HG02981 (cell line): ENCODE results near the gene SLC22A14.
"Not testable (repeated sequence)": the region's sequence is repeated elsewhere in the genome, so short reads cannot be mapped to it uniquely, and the experiment has no call there.

Experiments used
- ATAC-seq: cut with Tn5 transposase; IDR thresholded peaks from one replicate; pipeline ENCODE4 v1.9.1; 2021; ENCODE audit warnings: mild to moderate bottlenecking, moderate library complexity; ENCODE audit not compliant: unreplicated experiment

The SLC22A14 gene

DNA sequence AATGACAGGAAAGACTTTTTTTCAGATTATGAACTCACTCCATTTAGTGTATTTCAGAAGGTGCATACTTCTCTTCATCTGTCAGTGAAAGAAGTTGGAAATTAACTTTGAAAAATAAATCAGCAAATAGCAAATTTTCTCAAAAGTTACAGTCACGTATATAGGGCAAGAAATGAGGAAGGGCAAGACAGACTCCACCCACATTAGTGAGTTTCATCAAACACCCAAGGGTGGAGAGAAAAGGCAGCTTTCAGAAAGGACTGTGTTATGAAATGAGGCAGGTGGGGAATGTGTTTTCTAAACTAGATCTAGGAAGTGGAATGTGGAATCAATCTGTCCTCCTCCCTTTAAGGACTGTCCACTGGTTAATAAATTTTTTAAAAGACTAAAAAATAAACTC is 13.6 kb upstream of the SLC22A14 start:
- ATAC-seq, result no peak

DNA sequence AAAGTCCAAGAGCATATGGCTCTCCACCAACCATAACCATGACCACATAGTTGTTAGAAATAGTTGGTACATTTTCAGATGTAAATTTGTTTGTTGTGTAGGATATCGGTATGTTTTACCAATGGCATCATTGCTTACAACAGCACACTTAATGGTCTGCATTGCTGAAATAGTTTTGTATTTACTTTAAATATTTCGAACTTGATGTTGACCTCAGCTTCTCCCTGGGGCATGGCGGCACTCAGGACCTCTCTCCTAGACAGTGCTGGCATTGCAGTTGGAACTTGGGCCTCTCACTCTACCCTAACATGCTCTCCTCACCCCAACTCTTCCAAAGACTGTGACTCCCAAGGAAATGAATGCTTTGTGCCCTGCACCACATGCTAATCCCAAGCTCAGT is 11.5 kb upstream of the SLC22A14 start:
- no peak for ATAC-seq

DNA sequence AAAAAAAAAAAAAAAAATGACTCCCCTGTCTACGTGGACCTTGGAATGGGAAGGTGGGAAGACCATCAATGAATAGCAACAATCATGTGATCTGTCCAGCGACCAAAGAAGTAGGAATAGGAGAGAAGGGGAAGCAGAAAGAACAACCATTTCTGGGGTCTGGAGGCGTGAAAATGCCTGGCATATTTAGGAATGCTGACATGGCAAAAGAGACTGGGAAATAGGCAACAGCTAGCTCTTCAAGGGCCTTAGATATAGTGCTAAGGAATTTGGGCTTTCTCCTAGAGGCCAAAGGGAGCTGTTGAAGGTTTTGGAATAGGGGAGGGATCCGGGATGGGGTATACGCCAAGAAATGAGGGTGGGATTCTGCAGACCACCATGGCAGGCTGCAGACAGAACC is 10.5 kb upstream of the SLC22A14 start:
- ATAC-seq, result no peak

DNA sequence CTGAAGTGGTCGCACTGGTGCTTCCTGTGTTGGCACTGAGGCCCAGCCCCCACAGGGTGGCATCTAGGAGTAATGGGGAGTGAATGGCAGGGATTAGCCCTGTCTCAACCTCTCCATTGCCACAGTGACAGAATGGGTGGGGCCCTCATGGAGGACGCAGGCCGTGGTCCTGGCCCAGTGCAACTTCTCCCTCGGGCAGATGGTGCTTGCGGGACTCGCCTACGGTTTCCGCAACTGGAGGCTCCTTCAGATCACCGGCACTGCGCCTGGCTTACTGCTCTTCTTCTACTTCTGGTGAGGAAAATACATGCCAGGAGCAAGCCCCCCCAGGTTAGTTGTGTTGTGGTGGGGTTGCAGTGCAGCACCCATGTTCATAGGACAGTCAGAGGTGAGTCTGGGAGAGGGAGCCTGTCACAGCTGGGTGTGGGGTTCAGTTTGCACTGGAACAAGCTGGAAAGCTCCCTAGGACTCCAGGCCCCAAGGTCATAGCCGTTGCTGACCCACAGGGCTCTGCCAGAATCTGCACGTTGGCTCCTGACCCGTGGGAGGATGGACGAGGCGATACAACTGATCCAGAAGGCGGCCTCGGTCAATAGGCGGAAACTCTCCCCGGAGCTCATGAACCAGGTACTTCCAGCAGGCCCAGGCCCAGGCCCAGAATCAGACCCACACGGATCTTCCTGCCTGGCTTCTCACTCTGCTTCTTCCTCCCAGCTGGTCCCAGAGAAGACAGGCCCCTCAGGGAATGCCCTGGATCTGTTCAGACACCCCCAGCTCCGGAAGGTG is 7.0 kb upstream of the SLC22A14 start:
- ATAC-seq, result no peak

DNA sequence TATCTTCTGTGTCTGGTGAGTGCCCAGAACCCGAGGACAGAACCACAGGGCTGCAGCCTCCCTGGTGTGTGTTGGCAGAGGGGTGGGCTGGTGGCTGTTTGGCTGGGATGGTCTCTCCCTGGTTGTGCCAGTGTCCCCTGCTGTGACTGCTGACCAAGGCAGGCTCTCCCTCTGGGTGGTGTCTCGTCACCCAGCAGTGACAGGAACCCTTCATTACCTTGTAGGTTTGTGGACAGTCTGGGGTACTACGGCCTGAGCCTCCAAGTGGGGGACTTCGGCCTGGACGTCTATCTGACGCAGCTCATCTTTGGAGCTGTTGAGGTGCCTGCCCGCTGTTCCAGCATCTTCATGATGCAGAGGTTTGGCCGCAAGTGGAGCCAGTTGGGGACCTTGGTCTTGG is 6.4 kb upstream of the SLC22A14 start:
- no peak for ATAC-seq

DNA sequence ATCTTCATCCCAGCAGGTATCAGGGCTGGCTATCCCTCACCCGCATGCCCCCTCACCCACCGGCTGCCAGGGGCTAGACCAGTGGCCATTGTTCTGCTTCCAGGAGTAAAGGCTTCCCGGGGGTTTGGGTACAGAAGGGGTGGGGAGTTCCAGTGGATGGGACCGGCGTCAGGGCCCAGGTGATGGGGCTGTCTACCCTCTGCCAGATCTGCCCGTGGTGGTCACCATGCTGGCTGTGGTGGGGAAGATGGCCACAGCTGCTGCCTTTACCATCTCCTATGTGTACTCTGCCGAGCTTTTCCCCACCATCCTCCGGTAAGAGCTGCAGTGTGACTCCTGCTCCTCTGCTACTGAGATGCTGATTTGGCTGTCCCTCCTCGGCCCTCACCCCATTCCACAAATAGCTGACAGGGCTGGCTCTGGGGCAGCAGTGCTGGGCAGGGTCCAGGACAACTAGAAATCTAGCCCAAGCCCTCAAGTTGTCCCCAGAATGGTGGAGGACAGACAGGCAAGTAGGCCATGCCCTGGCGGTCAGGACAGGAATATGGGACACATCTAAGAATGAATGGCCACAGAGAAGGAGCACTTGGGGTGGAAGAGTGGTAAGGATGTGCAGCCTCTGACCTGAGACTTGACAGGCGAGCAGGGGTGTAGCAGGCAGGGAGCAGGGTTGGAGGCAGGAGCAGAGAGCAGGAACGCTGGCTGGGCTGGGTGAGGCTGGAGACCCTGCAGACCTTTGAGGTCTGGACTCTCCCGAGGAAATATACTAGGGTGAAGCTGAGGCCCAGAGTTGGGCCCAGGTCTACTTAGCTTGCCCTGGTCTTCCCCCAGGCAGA is 5.8 kb upstream of the SLC22A14 start:
- no peak for ATAC-seq

DNA sequence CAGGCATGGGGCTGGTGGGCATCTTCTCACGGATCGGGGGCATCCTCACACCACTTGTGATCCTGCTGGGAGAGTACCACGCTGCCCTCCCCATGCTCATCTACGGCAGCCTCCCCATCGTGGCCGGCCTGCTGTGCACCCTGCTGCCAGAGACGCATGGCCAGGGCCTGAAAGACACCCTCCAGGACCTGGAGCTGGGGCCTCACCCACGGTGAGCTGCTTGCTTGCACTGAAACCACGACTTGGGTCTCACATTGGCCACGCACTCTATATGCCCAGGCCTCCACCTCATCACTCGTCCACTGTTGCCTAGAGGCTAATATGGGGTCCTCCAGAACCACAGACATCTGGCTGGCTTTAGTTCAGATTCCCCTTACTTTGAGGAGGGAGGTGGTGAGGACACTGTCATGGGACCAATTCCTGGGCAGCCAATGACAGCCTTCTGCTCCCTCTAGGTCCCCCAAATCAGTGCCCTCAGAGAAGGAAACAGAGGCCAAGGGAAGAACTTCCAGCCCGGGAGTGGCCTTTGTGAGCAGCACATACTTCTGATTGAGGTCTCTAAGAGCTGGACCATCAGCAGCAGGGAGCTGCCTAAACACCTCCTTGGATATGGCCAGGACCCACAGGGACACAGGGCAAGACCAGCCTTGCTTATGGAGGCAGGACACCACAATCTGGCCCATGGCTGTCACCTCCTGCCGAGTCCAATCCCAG is 5.0 kb upstream of the SLC22A14 start:
- no peak for ATAC-seq

DNA sequence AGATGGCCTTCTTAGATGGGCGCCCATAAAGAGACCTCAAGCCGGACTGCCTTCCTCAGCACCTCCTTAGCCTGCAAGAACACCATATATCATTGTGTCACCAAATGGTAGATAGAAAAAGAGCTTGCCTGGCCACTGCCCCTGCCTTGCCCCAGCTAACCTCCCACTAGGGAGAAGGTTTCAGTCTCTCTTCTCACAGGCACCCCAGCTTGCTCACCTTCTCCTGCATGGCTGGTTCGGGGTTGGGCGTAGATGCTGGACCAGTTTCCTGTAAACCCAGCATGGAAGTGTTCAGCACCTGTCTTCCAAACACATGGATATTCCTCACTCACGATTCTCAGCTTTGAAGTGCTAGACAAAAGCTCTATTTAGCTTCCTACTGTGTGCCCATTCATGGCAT is 3.3 kb upstream of the SLC22A14 start:
- no peak for ATAC-seq

DNA sequence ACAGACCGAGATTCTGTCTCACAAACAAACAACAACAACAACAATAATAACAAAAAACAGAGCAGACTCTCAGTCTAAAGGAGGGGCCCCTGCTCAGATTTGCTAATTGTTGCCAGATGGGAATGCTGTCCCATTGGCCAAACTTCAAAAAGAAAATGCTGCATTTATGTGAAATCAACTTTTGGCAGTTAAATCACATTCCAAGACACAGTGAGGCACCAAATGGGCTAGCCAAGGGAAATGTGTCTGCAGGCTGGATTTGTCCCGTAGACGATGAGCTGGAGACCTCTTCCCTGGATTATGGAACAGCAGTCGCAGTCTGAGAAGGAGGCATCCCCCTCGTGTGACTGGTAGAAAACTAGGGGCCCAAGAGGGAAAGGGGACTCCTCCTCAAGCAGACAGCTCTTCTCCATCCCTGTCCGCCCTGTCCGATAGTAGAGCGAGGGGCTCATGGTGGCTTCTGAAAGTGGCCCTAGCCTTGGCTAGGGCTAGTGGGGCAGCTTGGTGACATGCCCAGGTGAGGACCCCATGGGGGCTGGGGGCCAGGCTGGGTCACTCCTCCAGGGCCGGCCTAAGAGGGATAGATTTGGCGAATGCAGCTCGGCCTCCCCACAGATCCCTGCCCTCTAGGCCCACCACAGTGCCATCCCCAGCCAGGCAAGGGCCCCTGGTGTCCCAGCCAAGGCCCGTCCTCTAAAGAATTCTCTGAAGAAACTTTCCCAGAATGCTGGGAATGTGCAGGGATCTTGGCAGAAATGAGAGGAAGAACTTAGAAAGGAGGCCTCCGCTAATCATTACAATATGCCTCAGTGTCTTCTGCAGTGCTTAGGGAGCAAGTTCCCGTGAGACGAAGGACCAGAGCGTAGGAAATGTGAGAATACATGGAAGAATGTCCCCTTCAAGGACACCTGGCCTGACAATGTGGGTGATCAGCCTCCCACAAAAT is 2.0 kb downstream of the SLC22A14 start:
- no peak for ATAC-seq

DNA sequence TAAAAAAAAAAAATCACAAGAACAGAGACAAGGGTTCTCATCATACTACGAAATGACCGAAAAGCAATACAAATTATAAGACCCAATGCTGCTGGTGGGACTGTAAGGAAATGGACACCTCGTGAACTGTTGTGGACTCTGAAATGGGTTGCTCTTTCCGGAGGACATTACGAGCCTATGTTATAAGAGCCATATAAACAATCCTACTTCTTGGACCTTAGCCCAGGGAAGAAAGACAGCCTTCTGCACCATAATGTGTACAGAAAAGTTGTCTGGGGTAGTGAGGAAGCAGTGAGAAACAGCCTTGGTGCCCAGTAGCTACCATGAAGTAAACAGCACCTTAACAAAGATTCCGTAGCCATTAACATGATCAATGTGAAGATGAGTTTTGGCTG is 2.7 kb downstream of the SLC22A14 start:
- ATAC-seq, result no peak

DNA sequence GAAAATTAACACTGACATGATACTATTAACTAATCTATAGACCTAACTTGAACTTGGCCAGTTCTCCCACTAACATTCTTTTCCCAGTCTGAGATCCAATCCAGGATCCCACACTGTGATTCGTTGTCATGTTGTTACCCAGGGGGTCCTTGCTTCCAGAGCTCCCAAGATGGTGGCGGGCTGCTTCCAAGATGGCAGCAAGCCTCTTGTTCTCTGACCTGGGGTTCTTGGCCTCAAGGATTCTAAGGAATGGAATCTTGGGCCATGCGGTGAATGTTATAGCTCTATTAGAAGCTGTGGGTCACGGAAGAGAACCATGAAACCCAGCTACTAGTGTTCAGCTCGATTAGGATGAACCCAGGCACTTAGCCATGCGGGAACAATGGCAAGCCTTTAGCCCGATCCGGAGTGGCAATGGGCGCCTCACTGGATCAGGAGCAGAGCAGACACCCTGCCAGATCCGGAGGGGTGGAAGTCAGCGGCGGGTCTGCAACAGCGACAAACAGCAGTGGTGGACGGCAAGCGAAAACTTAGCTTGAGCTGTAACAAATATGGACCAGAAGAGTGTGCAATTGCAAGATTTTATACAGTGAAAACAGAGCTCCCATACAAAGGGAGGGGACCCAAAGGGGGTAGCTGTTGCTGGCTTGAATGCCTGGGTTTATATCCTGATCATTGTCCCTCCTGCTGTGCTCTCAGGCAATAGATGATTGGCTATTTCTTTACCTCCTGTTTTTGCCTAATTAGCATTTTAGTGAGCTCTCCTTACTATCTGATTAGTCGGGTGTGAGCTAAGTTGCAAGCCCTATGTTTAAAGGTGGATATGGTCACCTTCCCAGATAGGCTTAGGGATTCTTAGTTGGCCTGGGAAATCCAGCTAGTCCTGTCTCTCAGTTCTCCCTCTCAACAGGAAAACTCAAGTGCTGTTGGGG is 7.5 kb downstream of the SLC22A14 start:
- ATAC-seq, result not testable (repeated sequence)

DNA sequence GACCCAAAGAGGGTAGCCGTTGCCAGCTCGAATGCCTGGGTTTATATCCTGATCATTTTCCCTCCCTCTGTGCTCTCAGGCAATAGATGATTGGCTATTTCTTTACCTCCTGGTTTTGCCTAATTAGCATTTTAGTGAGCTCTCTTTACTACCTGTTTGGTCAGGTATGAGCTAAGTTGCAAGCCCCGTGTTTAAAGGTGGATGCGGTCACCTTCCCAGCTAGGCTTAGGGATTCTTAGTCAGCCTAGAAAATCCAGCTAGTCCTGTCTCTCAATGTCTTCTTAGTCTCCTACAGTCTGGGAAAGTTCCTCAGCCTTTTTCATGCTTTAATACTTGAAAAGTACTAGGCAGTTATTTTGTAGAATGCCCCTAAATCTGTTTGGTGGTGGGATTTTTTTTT is 15.0 kb downstream of the SLC22A14 start:
- not testable (repeated sequence) for ATAC-seq

DNA sequence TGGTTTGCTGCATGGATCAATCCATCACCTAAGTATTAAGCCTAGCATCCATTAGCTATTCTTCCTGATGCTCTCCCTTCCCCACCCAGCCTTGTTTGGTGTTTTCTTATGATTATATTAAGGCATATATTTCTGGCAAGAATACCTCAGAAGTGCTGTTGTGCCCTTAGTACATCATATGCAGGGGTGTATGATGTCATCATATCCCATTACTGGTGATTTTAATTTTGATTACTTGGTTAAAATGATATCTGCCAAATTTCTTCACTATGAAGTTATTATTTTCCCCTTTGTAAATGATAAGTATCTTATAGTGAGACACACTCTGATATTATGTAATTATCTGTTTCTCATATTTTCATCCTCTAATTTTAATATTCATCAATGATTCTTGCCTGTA is 15.4 kb downstream of the SLC22A14 start:
- no peak for ATAC-seq

DNA sequence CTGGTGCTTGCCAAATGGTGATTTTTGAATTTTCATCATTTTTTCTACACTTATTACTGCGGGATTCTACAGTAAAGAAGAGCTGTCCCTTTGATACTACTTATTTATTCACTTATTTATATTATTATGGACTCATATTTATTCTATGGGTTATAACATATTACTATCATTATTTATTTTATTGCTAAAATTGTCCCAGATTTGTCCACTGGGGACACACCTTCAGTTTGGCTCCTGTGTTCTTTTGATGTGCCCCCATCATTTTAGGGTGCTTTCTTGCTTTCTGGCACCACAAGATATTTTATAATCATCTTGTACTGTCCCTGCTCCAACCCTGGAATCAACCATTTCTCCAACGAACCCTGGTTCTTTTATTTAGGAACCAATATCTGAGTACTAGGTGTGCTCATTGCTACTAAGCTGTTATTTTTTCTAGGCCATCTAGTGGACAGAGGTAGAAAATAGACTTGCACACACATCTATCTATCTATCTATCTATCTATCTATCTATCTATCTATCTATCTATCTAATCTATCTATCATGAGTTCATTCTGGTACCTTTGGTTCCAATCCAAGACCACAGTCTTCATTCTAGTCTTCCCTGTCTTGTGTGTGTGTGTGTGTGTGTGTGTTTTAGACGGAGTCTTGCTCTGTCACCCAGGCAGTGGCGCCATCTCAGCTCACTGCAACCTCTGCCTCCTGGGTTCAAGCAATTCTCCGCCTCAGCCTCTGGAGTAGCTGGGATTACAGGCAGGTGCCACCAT is 16.0 kb downstream of the SLC22A14 start:
- no peak for ATAC-seq

DNA sequence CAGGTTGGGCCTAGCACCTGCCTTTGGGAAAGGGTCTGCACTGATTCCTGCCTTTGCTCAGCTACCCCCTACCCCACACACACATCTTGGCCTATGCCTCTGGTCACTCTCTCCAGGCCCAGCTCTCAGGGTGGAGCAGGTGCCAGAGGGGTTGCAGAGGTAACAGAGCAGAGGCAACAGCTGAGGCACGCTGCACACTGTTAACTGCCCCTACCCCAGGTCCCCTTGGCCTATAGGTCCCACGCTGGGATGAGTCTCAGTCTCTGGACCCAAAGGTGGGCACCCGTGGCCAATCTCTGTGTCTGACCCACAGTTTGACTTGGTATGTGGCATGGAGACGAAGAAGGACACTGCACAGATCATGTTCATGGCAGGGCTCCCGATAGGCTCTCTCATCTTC is 24.8 kb downstream of the SLC22A14 start:
- ATAC-seq, result no peak

DNA sequence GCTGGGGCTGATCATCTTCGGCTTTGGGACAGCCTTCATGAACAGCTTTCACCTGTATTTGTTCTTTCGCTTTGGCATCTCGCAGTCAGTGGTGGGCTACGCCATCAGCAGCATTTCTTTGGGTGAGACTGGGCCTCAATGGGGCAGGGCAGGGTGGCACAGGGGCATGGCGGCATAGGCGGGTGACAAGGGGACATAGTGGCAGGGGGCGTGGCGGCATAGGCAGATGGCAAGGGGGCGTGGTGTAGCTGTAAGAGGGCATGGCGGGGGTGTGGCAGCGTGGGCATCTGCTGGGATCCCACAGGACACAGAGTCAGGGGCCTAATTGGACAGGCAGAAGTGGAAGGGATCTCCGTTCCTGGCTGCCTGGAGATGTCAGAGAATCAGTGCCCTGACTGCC is 25.5 kb downstream of the SLC22A14 start:
- no peak for ATAC-seq

DNA sequence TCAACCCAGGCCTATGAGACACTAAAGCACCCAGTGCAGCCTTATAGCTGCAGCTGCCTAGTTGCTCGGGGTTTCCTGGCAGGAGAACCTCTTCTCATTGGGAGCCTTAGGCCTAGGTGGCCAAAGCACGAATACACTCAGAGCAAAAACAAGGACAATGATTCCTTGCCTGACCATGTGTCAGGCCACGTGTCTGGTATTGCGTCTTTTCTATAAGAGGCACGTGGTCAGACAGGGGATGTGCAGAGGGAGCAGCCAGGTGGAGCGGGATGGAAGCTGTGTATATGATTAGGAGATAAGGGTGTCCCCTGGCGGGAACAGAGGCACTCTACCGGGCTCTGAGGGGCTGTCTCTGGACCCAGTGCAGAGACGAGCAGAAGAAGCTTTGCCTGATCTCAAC is 26.4 kb downstream of the SLC22A14 start:
- ATAC-seq, result no peak

DNA sequence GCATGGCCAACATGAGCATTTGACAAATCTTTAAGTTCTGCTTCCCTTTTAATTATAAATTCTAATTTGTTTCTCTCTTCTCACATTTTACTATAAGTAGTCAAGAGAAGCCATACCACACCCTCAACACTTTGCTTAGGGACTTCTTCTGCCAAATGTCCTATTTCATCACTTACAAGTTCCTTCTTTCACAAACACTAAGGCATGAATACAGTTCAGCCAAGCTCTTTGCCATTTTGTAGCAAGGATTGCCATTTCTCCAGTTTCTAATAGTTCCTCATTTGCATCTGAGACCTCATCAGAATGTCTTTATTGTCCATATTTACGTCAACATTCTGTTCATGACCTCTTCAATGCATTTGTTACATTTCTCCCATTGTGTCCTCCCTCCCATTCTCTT is 29.4 kb downstream of the SLC22A14 start:
- no peak for ATAC-seq

DNA sequence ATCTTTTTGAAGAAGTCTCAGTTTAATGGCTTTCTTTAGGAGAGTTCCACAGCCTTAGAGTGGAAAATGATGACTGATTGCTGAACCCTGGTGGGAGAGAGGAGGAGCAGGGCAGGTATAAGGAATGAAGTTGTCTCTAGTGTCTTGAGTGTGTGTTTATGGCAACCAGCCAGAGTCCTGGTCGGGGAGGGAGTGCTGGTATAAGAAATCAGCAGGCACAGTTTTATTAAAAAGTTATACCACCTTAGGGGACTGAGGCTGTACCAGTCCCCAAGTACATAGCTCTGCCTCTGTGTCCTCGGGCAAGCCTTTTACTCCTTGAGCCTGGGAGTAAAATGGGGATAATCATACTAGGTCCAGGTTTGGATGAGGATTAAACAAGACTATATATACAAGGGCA is 29.8 kb downstream of the SLC22A14 start:
- ATAC-seq, result no peak
